ENCODE results near the gene JADE2.
"Not testable (repeated sequence)": the region's sequence is repeated elsewhere in the genome, so short reads cannot be mapped to it uniquely, and the experiment has no call there.

JADE2 gene

GRCh38 chr5:134524826-134525682 lies at the start of gene JADE2:
Gene JADE2, plus strand, starts transcription at chr5:134525670. Its CDS starts 10,188 bp downstream, at chr5:134535858.
- DNase-seq (ENCODE audit: low read depth), result peak; percentile 66

GRCh38 chr5:134477462-134478245 lies 47.8 kb upstream of the JADE2 start:
- peak; percentile 29 for DNase-seq (ENCODE audit: low read depth)

- no peak for DNase-seq (ENCODE audit: low read depth)
These were observed 45.6 kb upstream of the JADE2 start for GRCh38 chr5:134479839-134480238.

GRCh38 chr5:134489227-134489944 lies 36.1 kb upstream of the JADE2 start:
- no peak for DNase-seq (ENCODE audit: low read depth)

- DNase-seq (ENCODE audit: low read depth), result no peak
These were observed 35.1 kb upstream of the JADE2 start for GRCh38 chr5:134490255-134490924.

- DNase-seq (ENCODE audit: low read depth), result no peak
These were observed 34.6 kb upstream of the JADE2 start for GRCh38 chr5:134490925-134491271.

- DNase-seq (ENCODE audit: low read depth), result no peak
These were observed 33.5 kb upstream of the JADE2 start for GRCh38 chr5:134491841-134492442.

- DNase-seq (ENCODE audit: low read depth), result no peak
These were observed 32.9 kb upstream of the JADE2 start for GRCh38 chr5:134492568-134492967.

GRCh38 chr5:134493461-134494055 lies 31.9 kb upstream of the JADE2 start:
- DNase-seq (ENCODE audit: low read depth), result no peak

GRCh38 chr5:134494780-134495179 lies 30.7 kb upstream of the JADE2 start:
- DNase-seq (ENCODE audit: low read depth), result no peak

- not testable (repeated sequence) for DNase-seq (ENCODE audit: low read depth)
These were observed 25.6 kb upstream of the JADE2 start for GRCh38 chr5:134499905-134500304.

GRCh38 chr5:134500699-134501430 lies 24.6 kb upstream of the JADE2 start:
- DNase-seq (ENCODE audit: low read depth), result no peak

GRCh38 chr5:134502259-134502658 lies 23.2 kb upstream of the JADE2 start:
- no peak for DNase-seq (ENCODE audit: low read depth)

- DNase-seq (ENCODE audit: low read depth), result peak; percentile 99
These were observed 22.2 kb upstream of the JADE2 start for GRCh38 chr5:134503088-134503936.

- peak; percentile 31 for DNase-seq (ENCODE audit: low read depth)
These were observed 21.5 kb upstream of the JADE2 start for GRCh38 chr5:134503937-134504437.

- DNase-seq (ENCODE audit: low read depth), result no peak
These were observed 20.7 kb upstream of the JADE2 start for GRCh38 chr5:134504629-134505300.

GRCh38 chr5:134506054-134507039 lies 19.1 kb upstream of the JADE2 start:
- DNase-seq (ENCODE audit: low read depth), result peak; percentile 17

Measured in amniotic epithelial cell (primary cell).